ENCODE measurements around the gene HS6ST1. TPM values are rescaled to one million over a fixed set of nuclear protein-coding genes. Genes with fewer than 3 reads are reported as not detected.

HS6ST1 gene
- total RNA-seq, 2 donors from 2014 or later: 2.9 to 14.5 TPM

GRCh38 chr2:128354726-128355470 lies 36.2 kb upstream of the HS6ST1 start:
- Mint-ChIP-seq H3K36me3 (peaks cover 0 to 8% of the 10 kb centered on the region in 2 donors), H3K9me3 (peaks cover 4 to 13% of the 10 kb centered on the region in 2 donors), H3K27ac (no peak overlapping the region)
- peak in 1 of 2 donors; percentile 33 for DNase-seq (ENCODE audit: low spot score in 2 of 2)
- no peak for ATAC-seq

- DNase-seq (ENCODE audit: low spot score in 2 of 2): no peak
- peaks cover 0 to 8% of the 10 kb centered on the region in 2 donors for H3K36me3 Mint-ChIP-seq
- H3K9me3 Mint-ChIP-seq: peaks cover 4 to 13% of the 10 kb centered on the region in 2 donors
- H3K27ac Mint-ChIP-seq: no peak overlapping the region
- ATAC-seq: no peak
These were observed 35.5 kb upstream of the HS6ST1 start for GRCh38 chr2:128354161-128354560.

GRCh38 chr2:128350736-128351135 lies 32.1 kb upstream of the HS6ST1 start:
- DNase-seq (ENCODE audit: low spot score in 2 of 2): no peak
- Mint-ChIP-seq H3K27ac (no peak overlapping the region), H3K9me3 (peaks cover 4 to 13% of the 10 kb centered on the region in 2 donors), H3K36me3 (peaks cover 0 to 8% of the 10 kb centered on the region in 2 donors)
- no peak for ATAC-seq

- DNase-seq (ENCODE audit: low spot score in 2 of 2) (no peak), ATAC-seq (no peak)
- H3K36me3 Mint-ChIP-seq: peaks cover 5 to 11% of the 10 kb centered on the region in 2 donors
- H3K27ac Mint-ChIP-seq: no peak overlapping the region
- H3K9me3 Mint-ChIP-seq: peaks cover 4 to 18% of the 10 kb centered on the region in 2 donors
These were observed 30.0 kb upstream of the HS6ST1 start for GRCh38 chr2:128348701-128349100.

GRCh38 chr2:128347701-128348539 lies 29.3 kb upstream of the HS6ST1 start:
- DNase-seq (ENCODE audit: low spot score in 2 of 2): no peak
- peaks cover 6 to 13% of the 10 kb centered on the region in 2 donors for H3K36me3 Mint-ChIP-seq
- peaks cover 4 to 18% of the 10 kb centered on the region in 2 donors for H3K9me3 Mint-ChIP-seq
- H3K27ac Mint-ChIP-seq: peak overlapping the region in 1 of 2 donors; percentile 50
- no peak for ATAC-seq

GRCh38 chr2:128347171-128347558 lies 28.5 kb upstream of the HS6ST1 start:
- no peak overlapping the region for H3K27ac Mint-ChIP-seq
- H3K9me3 Mint-ChIP-seq: peaks cover 4 to 22% of the 10 kb centered on the region in 2 donors
- ATAC-seq: no peak
- DNase-seq (ENCODE audit: low spot score in 2 of 2): no peak
- H3K36me3 Mint-ChIP-seq: peaks cover 6 to 13% of the 10 kb centered on the region in 2 donors

- ATAC-seq: no peak
These were observed 27.9 kb upstream of the HS6ST1 start for GRCh38 chr2:128346291-128347170.

GRCh38 chr2:128345436-128346165 lies 26.9 kb upstream of the HS6ST1 start:
- no peak overlapping the region for H3K27ac Mint-ChIP-seq
- no peak for ATAC-seq
- H3K9me3 Mint-ChIP-seq: peaks cover 9 to 20% of the 10 kb centered on the region in 2 donors
- no peak for DNase-seq (ENCODE audit: low spot score in 2 of 2)
- peaks cover 5 to 6% of the 10 kb centered on the region in 2 donors for H3K36me3 Mint-ChIP-seq

More at GRCh38 chr2:128346291-128347170, 27.9 kb upstream of the HS6ST1 start:
- Mint-ChIP-seq H3K36me3 (peaks cover 6 to 11% of the 10 kb centered on the region in 2 donors), H3K9me3 (peaks cover 5 to 25% of the 10 kb centered on the region in 2 donors), H3K27ac (peak overlapping the region in 1 of 2 donors; percentile 44)
- DNase-seq (ENCODE audit: low spot score in 2 of 2): no peak

- Mint-ChIP-seq H3K36me3 (peaks cover 5 to 6% of the 10 kb centered on the region in 2 donors), H3K9me3 (peaks cover 13 to 21% of the 10 kb centered on the region in 2 donors), H3K27ac (no peak overlapping the region)
- no peak for DNase-seq (ENCODE audit: low spot score in 2 of 2)
- ATAC-seq: no peak
These were observed 25.4 kb upstream of the HS6ST1 start for GRCh38 chr2:128344101-128344500.

GRCh38 chr2:128343459-128343858 lies 24.8 kb upstream of the HS6ST1 start:
- H3K9me3 Mint-ChIP-seq: peaks cover 13 to 21% of the 10 kb centered on the region in 2 donors
- H3K36me3 Mint-ChIP-seq: peaks cover 5 to 6% of the 10 kb centered on the region in 2 donors
- ATAC-seq (no peak), DNase-seq (ENCODE audit: low spot score in 2 of 2) (no peak)
- no peak overlapping the region for H3K27ac Mint-ChIP-seq

GRCh38 chr2:128342550-128342949 lies 23.9 kb upstream of the HS6ST1 start:
- no peak for ATAC-seq
- peaks cover 13 to 21% of the 10 kb centered on the region in 2 donors for H3K9me3 Mint-ChIP-seq
- H3K36me3 Mint-ChIP-seq: peaks cover 5 to 6% of the 10 kb centered on the region in 2 donors
- no peak overlapping the region for H3K27ac Mint-ChIP-seq
- DNase-seq (ENCODE audit: low spot score in 2 of 2): no peak

- Mint-ChIP-seq H3K27ac (no peak overlapping the region), H3K36me3 (peaks cover 5 to 6% of the 10 kb centered on the region in 2 donors), H3K9me3 (peaks cover 13 to 21% of the 10 kb centered on the region in 2 donors)
- DNase-seq (ENCODE audit: low spot score in 2 of 2) (no peak), ATAC-seq (no peak)
These were observed 23.0 kb upstream of the HS6ST1 start for GRCh38 chr2:128341621-128342020.

- H3K9me3 Mint-ChIP-seq: peaks cover 11 to 29% of the 10 kb centered on the region in 2 donors
- ATAC-seq: no peak
- no peak for DNase-seq (ENCODE audit: low spot score in 2 of 2)
- H3K27ac Mint-ChIP-seq: no peak overlapping the region
- peaks cover 14 to 21% of the 10 kb centered on the region in 2 donors for H3K36me3 Mint-ChIP-seq
These were observed 13.5 kb upstream of the HS6ST1 start for GRCh38 chr2:128332091-128332634.

- H3K36me3 Mint-ChIP-seq: peaks cover 14 to 21% of the 10 kb centered on the region in 2 donors
- no peak for ATAC-seq
- DNase-seq (ENCODE audit: low spot score in 2 of 2): no peak
- H3K27ac Mint-ChIP-seq: no peak overlapping the region
- H3K9me3 Mint-ChIP-seq: peaks cover 11 to 29% of the 10 kb centered on the region in 2 donors
These were observed 11.9 kb upstream of the HS6ST1 start for GRCh38 chr2:128330583-128330982.

- H3K9me3 Mint-ChIP-seq: peaks cover 11 to 29% of the 10 kb centered on the region in 2 donors
- DNase-seq (ENCODE audit: low spot score in 2 of 2): no peak
- H3K27ac Mint-ChIP-seq: peak overlapping the region in 1 of 2 donors; percentile 52
- peaks cover 14 to 21% of the 10 kb centered on the region in 2 donors for H3K36me3 Mint-ChIP-seq
- ATAC-seq: peak; percentile 85 to 87
These were observed 10.9 kb upstream of the HS6ST1 start for GRCh38 chr2:128329607-128330006.

All from activated naive CD4-positive, alpha-beta T cell treated with anti-CD3 and anti-CD28 coated beads, Interleukin-2, amount 50 U/mL, for 72 hours (primary cell).